Fibroblast of skin of left quadriceps (primary cell): Measurements from ENCODE around the gene UBAC2.
"Not testable (repeated sequence)": the region's sequence is repeated elsewhere in the genome, so short reads cannot be mapped to it uniquely, and the experiment has no call there.

Experiments
- DNase-seq, 2 experiments: peaks; one replicate each; pipeline ENCODE4 v3.0.0-alpha.2; 2013; ENCODE audit warnings: low read depth in 2 of 2

UBAC2 gene

DNA sequence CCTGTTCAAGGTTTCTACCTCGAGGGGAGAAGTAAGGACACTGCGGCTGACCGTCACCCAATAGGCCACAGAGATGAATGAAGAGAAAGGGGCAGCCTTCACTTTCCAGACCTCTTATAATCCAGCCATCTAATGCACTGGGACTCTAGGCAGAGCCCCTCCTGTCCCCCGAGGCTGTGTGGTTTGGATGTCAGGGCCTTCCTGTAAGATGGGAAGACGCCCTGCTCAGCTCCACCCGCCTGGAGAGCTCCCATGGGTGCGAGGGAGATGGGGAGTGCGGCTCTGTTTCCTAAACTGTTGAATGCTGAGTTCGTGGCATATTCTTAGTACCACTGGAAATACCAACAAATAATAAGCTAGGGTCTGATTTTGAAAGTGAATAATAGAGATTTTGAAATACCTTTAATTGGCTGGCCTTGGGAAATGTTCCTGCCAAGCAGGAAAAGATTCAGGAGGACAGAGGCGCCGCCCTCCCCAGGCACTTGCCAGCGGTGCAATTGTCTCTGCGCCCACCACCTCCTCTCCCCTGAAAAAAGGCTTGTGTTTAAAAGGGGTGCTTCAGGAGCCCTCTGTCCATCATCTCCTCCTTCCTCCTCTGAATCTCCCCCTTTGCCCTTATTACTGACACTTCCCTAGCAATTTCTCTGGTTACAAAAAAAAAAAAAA, 191.9 kb downstream of the UBAC2 start:
- no peak for DNase-seq

- DNase-seq, result not testable (repeated sequence)
Observed at GRCh38 chr13:99393391-99393790, 192.7 kb downstream of the UBAC2 start.

DNA sequence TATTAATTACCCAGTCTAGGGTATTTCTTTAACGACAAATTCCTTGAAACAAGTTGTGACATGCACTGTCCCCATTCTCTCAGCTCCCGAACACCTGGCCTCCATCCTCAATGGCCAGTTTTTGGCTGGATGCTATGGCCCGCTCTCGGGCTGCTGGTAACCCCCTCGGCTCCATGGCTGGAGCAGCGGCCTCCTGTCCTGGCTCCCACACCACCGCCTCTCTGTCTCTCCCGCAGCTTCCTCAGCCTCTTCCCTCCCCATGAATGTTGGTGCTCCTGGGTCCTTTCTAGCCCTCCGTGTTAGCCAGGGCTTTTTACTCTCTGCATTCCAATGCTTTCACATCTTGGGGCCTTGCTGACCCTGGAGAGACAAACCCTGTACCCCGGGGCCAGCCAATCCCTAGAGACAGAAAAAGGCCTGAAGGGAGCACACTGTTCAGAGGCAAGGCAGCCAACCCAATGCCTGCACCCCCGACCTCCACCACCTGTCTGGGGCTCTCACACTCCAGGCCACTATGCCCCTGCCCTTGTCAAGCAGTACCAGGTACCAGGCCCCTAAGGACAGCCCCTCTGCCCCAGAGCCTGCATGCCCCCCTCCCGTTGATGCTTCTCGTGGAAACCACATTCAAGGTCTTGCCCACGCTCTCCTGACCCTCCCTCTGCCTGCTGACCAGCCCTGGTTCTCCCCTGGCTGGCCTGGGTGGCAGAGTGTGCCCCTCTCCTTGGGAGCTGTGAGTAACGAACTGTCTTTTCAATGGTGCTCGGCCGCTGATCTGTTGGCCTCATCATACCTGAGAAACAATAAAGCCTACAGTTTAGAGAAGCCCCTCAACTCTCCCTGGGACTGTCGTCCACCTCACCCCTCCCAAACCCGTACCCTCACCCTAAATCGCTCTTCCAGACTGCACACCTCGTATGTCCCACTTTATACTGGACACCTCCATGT, 193.4 kb downstream of the UBAC2 start:
- no peak for DNase-seq

GRCh38 chr13:99395436-99395835, 194.8 kb downstream of the UBAC2 start:
- DNase-seq, result no peak

- DNase-seq, result no peak
Observed at GRCh38 chr13:99396446-99396845, 195.8 kb downstream of the UBAC2 start.

DNA sequence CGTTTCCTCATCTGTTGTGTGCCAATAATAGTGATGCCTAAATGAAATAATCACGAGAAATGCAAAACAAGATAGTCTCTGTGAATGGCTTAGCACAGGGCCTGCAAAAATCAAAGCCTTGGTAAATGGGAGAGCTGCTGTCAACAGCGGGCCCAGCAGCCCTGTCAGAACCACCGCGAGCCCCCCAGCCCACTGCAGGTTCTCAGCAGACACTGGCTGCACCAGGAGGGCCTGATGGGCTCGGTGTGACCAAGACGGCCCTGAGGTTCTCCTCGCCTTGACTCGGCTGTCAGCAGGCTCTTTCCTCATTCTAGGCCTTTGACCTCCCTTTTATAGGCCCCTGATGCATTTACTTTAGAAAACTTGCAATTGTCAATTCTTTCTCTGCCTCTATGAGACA, 197.4 kb downstream of the UBAC2 start:
- no peak for DNase-seq

GRCh38 chr13:99398916-99399622, 198.4 kb downstream of the UBAC2 start:
- DNase-seq, result no peak

- DNase-seq, result no peak
Observed at GRCh38 chr13:99399623-99399974, 198.9 kb downstream of the UBAC2 start.

- no peak for DNase-seq
Observed at GRCh38 chr13:99403458-99403971, 202.9 kb downstream of the UBAC2 start.

GRCh38 chr13:99404005-99404755, 203.5 kb downstream of the UBAC2 start:
- no peak for DNase-seq

GRCh38 chr13:99405966-99406365, 205.3 kb downstream of the UBAC2 start:
- DNase-seq, result no peak

- no peak for DNase-seq
Observed at GRCh38 chr13:99406799-99407201, 206.1 kb downstream of the UBAC2 start.

DNA sequence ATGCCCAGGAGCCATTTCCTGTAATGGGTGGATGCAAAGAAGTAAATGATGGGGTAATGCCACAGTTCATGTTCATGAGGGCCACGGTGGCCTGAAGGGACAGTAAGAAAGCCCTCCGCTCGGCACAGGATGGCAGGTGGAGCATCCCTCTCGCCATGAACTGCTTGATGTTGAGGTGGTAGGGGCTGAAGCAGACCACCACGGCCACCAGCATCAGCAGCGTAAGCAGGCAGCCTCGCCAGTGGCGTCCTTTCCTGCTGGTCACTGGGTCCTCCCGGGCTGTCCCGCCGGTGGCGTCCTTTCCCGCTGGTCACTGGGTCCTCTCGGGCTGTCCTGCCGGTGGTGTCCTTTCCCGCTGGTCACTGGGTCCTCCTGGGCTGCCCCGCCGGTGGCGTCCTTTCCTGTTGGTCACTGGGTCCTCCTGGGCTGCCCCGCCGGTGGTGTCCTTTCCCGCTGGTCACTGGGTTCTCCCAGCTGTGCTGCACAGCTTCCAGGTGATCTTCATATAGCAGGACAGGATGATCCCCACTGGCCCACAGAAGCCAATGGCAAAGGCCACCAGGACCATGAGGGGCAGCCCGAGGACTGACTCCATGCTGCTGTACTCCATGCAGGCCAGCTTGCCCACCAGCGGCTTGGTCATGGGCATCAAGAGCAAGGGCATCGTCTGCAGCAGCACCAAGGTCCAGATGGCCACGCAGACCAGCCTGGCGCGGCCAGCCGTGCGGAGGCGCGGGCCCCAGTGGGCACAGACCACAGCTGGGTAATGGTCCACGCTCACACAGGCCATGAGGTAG, 207.4 kb downstream of the UBAC2 start:
- no peak for DNase-seq

DNA sequence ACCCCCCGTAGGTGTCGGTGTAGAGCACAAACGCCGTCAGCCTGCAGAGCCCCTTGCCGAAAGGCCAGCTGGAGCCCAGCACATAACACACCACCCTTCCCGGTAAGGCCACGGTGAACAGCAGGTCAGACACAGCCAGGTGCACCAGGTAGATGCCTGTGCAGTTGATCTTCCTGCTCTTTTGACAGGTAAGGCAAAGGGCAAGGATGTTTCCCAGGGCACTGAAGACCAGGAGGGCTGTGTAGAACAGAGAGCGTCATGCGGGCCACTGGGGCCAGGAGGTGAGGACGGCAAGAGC, 208.0 kb downstream of the UBAC2 start:
- DNase-seq, result no peak

- DNase-seq, result not testable (repeated sequence)
Observed at GRCh38 chr13:99409461-99410083, 208.9 kb downstream of the UBAC2 start.

GRCh38 chr13:99410646-99411475, 210.2 kb downstream of the UBAC2 start:
- DNase-seq, result not testable (repeated sequence)

DNA sequence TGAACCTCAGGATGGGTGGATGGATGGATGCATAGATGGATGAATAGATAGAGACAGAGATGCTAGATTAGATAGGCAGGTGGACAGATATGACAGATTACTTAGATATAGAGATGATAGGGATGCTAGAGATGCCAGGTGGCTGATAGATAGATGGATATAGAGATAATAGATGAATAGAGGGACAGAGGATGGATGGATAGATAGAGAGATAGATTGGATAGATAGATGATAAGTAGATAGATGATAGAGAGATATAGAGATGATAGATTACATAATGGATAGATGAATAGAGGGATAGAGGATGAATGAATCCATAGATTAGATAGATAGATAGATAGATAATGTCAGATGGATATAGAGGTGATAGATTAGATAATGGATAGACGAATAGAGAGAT, 212.2 kb downstream of the UBAC2 start:
- no peak for DNase-seq

- DNase-seq, result no peak
Observed at GRCh38 chr13:99414048-99414995, 213.7 kb downstream of the UBAC2 start.
